Osteocyte (in vitro differentiated cells): ENCODE measurements around the gene NR5A1. TPM values are rescaled to one million over a fixed set of nuclear protein-coding genes. Genes with fewer than 3 reads are reported as not detected.

Experiments used
- DNase-seq: peaks from one replicate; pipeline ENCODE4 v3.0.0; 2021; ENCODE audit warnings: mixed read lengths; ENCODE audit not compliant: unreplicated experiment; ENCODE audit errors: extremely low spot score
- H3K27ac Mint-ChIP-seq: one replicate; pipeline ENCODE4 v1.8.0; 2021; ENCODE audit warnings: mild to moderate bottlenecking, mixed read lengths; ENCODE audit not compliant: unreplicated experiment
- H3K27me3 Mint-ChIP-seq: one replicate; pipeline ENCODE4 v1.8.0; 2021; ENCODE audit warnings: mixed read lengths; ENCODE audit not compliant: unreplicated experiment
- H3K36me3 Mint-ChIP-seq: one replicate; pipeline ENCODE4 v1.8.0; 2021; ENCODE audit warnings: mixed read lengths; ENCODE audit not compliant: unreplicated experiment
- H3K4me1 Mint-ChIP-seq: one replicate; pipeline ENCODE4 v1.8.0; 2021; ENCODE audit warnings: mixed read lengths; ENCODE audit not compliant: unreplicated experiment
- H3K4me3 Mint-ChIP-seq: one replicate; pipeline ENCODE4 v1.8.0; 2021; ENCODE audit warnings: mild to moderate bottlenecking, moderate library complexity, mixed read lengths; ENCODE audit not compliant: unreplicated experiment
- H3K9me3 Mint-ChIP-seq: one replicate; pipeline ENCODE4 v1.8.0; 2021; ENCODE audit warnings: mixed read lengths; ENCODE audit not compliant: unreplicated experiment
- total RNA-seq: library from RNA; stranded (reverse); gene quantifications from 2 replicates; pipeline ENCODE4 v1.2.1, GENCODE V29; 2021
- TF ChIP-seq, protein P1 (sequence below): fragments of 200-600 bp; sonication (generic); IDR thresholded peaks from 2 replicates; pipeline ENCODE4 v1.5.0; 2021; ENCODE audit warnings: antibody characterized with exemption, mild to moderate bottlenecking, moderate library complexity

Gene NR5A1
- total RNA-seq, 1 donor from 2014 or later: not detected

DNA sequence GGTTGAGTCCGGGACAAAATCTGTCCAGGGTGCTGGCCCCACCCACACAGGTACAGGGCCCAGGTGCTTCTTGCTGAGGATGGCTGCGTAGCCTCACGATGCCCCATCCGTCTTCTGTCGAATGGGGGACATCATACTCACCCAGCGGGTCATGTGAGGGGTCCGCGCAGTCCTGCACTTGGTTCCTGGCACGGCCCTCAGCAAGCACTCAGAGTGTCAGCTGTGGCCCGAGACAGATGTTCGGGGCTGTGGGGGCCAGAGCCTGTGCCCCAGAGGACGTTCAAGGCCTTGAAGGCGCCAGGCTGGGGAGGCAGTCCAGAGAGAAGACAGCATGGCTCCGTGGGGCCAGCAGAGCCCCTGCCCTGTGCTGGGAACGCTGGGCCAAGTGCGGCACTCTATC lies 27.8 kb downstream of the NR5A1 start:
- Mint-ChIP-seq H3K36me3 (no peaks in the 10 kb centered on the region), H3K27me3 (peaks cover 26% of the 10 kb centered on the region), H3K9me3 (no peaks in the 10 kb centered on the region), H3K4me3 (no peak overlapping the region), H3K27ac (no peak overlapping the region), H3K4me1 (peaks cover 3% of the 10 kb centered on the region)
- DNase-seq: no peak
- TF ChIP-seq, protein P1, sequence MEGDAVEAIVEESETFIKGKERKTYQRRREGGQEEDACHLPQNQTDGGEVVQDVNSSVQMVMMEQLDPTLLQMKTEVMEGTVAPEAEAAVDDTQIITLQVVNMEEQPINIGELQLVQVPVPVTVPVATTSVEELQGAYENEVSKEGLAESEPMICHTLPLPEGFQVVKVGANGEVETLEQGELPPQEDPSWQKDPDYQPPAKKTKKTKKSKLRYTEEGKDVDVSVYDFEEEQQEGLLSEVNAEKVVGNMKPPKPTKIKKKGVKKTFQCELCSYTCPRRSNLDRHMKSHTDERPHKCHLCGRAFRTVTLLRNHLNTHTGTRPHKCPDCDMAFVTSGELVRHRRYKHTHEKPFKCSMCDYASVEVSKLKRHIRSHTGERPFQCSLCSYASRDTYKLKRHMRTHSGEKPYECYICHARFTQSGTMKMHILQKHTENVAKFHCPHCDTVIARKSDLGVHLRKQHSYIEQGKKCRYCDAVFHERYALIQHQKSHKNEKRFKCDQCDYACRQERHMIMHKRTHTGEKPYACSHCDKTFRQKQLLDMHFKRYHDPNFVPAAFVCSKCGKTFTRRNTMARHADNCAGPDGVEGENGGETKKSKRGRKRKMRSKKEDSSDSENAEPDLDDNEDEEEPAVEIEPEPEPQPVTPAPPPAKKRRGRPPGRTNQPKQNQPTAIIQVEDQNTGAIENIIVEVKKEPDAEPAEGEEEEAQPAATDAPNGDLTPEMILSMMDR: no peak

DNA sequence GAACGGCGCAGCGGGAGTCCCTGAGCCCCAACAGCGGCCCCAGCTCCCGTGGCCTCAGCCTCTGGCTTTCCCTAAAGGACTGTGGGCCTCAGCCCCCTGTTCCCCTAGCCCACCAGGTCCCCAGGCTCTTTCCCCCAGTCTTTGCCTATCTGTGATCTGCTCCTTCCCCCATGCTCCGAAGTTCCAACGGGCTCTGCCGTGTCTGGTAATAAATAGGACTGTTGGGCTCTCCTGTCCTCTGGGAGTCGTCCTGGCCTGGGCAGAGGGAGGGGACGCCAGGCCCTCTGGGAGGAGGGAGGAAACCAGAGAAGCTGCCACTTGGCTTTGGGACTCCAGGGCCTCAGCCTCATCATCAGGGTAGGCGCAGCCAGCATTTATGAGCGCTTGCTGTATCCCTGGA lies 28.8 kb downstream of the NR5A1 start:
- Mint-ChIP-seq H3K4me1 (peaks cover 3% of the 10 kb centered on the region), H3K36me3 (no peaks in the 10 kb centered on the region), H3K27me3 (peaks cover 26% of the 10 kb centered on the region), H3K27ac (no peak overlapping the region), H3K4me3 (peak overlapping the region; percentile 14), H3K9me3 (no peaks in the 10 kb centered on the region)
- DNase-seq: no peak
- TF ChIP-seq, protein P1: no peak

DNA sequence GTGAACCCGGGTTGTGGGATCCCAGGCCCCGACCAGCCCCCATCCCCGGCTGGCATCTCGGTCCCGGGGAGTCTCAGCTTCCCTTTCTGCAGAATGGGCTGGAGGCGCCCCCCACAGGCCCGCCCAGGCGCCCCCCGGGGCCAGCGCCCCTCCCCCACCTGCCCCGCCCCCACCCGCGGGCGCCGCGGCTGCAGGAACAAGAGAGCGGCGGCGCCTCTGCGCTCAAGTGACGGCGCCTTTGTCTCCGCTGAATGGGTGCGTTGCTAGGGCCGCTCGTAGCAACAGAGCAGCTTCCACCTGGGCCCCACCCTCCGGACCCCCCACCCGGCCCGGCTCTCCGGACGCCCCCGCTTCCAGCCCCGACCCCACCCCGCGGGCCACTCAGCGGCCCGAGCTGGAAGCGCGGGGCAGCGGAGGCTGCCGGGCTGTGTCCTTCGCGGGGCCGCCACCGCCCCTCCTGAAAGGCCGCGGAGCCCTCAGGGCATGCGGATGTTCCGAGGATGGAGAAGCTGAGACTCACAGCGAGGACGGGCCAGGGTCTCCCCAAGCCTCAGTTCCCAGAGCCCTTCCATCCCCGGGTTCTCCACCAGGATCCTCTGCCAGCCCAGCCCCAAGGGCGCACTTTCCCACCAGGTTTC lies 29.4 kb downstream of the NR5A1 start:
- H3K9me3 Mint-ChIP-seq: no peaks in the 10 kb centered on the region
- no peak overlapping the region for H3K27ac Mint-ChIP-seq
- H3K36me3 Mint-ChIP-seq: no peaks in the 10 kb centered on the region
- peaks cover 3% of the 10 kb centered on the region for H3K4me1 Mint-ChIP-seq
- TF ChIP-seq, protein P1: no peak
- DNase-seq: no peak
- peaks cover 23% of the 10 kb centered on the region for H3K27me3 Mint-ChIP-seq
- peak overlapping the region; percentile 14 for H3K4me3 Mint-ChIP-seq

DNA sequence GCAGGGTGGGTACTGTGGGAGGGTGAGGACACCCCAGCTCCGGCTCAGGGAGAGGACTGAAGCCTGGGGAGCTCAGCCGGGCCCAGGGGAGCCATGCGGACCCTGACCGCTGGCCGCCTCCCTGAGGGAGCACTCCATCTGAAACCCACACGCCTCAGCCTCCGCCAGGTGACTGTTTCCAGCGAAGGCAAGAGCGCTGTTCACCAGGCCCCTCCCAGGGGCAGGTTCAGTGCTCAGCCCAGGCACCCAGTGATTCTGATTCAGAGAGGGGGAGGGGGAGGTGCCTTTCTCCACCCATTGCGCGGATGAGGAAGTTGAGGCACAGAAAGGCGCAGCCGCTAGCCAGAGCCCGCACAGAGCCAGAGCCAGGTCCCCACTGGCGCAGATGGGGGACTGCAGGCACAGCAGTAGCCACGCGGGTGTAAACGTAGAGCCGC lies 30.0 kb downstream of the NR5A1 start:
- Mint-ChIP-seq H3K27me3 (peaks cover 25% of the 10 kb centered on the region), H3K4me1 (peaks cover 3% of the 10 kb centered on the region), H3K4me3 (no peak overlapping the region), H3K36me3 (no peaks in the 10 kb centered on the region), H3K9me3 (no peaks in the 10 kb centered on the region), H3K27ac (no peak overlapping the region)
- DNase-seq: no peak
- TF ChIP-seq, protein P1: no peak

DNA sequence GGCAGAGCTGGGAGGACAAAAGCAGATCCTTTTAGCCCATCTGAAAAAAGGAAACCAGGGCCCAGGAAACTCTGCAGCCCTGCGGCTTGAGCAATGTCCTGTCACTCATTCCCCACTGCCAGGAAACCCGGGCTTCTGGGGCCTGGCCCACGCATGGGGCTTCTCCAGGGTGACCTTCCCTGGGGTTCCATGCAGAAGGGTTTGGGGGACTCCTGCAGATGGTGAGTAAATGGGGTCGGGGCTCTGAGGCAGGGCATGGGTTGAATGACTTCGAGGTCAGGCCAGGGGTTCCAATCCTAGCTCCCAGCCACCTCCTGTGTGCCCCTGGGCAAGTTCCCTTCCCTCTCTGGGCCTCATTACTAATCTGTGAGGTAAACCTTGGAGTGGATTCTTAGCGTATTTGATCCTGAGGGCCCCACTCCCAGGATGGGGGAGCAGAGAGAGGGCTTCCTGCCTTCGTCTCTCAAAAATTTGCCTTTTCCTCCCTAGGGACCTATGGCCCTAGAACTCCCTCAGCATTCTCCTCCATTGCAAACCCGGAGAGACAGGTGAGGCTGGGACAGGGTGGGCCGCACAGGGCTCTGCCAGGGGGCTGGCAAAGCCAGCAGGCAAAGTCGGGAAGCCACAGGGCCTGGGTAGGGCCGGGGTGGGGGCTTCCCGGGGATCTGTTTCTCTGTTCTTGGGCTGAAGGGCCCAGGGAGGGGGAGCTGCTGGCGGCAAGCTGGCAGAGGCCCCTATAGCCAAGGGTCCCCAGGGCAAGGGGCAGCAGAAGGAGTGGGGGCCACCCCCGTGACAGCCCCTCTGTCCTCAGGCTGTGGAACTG lies 31.1 kb downstream of the NR5A1 start:
- Mint-ChIP-seq H3K27ac (no peak overlapping the region), H3K4me3 (no peak overlapping the region), H3K36me3 (no peaks in the 10 kb centered on the region), H3K4me1 (peaks cover 3% of the 10 kb centered on the region), H3K9me3 (no peaks in the 10 kb centered on the region), H3K27me3 (peaks cover 25% of the 10 kb centered on the region)
- TF ChIP-seq, protein P1: no peak
- no peak for DNase-seq
